ENCODE measurements around the gene SLC4A11. TPM values are rescaled to one million over a fixed set of nuclear protein-coding genes. Genes with fewer than 3 reads are reported as not detected.

The SLC4A11 gene
- total RNA-seq, 4 donors from 2014 or later, result 0.20 to 1.4 (median 0.69) TPM

DNA sequence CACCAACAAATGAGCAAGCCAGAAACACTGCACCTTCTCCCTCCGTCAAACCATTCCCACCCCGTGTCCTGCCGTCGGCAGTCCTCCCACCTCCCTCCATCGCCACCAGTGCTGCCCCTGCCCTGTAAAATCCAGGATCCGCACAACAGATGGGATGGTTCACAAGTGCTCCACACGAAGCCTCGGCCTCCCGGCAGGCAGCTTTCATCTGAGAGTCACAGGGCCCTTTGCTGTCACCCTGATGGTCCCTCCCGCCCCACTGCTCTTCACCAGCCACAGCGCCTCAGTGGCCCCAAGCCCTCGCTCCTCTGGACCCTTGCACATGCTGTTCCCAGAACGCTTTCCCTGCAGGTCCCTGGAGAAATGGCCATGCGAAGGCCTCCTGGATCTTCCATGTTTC lies 12.1 kb downstream of the SLC4A11 start:
- Histone ChIP-seq H3K27ac (no peak overlapping the region), H3K9me3 (no peaks in the 10 kb centered on the region), H3K4me1 (peaks cover 0 to 6% (median 0%) of the 10 kb centered on the region in 4 donors), H3K4me3 (no peak overlapping the region), H3K27me3 (no peaks in the 10 kb centered on the region), H3K36me3 (no peaks in the 10 kb centered on the region)
- DNase-seq, result no peak
- in situ Hi-C loops (cut with MboI; ENCODE audit: low pct_ligation_motif_present in 1 of 4, low pct_unique_long_range_greater_than_20kb in 1 of 4, low sequenced_read_pairs in 3 of 4) (no loop called here), intact Hi-C loops (cut with DNase I; ENCODE audit: low total_unique reads) (no loop called here)
- WGBS, 2 donors (ENCODE audit: low coverage in 1 of 2), result 96% methylated on average over 14 of the region's 14 CpGs; no CpG with 5 or more reads in 1 of the 2 donors
- no peak for TF ChIP-seq POLR2A (IDR thresholded peaks at IDR 0.05)
- TF ChIP-seq, protein P1, sequence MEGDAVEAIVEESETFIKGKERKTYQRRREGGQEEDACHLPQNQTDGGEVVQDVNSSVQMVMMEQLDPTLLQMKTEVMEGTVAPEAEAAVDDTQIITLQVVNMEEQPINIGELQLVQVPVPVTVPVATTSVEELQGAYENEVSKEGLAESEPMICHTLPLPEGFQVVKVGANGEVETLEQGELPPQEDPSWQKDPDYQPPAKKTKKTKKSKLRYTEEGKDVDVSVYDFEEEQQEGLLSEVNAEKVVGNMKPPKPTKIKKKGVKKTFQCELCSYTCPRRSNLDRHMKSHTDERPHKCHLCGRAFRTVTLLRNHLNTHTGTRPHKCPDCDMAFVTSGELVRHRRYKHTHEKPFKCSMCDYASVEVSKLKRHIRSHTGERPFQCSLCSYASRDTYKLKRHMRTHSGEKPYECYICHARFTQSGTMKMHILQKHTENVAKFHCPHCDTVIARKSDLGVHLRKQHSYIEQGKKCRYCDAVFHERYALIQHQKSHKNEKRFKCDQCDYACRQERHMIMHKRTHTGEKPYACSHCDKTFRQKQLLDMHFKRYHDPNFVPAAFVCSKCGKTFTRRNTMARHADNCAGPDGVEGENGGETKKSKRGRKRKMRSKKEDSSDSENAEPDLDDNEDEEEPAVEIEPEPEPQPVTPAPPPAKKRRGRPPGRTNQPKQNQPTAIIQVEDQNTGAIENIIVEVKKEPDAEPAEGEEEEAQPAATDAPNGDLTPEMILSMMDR (IDR thresholded peaks at IDR 0.05), result no peak
- TF ChIP-seq POLR2AphosphoS5 (IDR thresholded peaks at IDR 0.05), result no peak
- TF ChIP-seq EP300 (IDR thresholded peaks at IDR 0.05; ENCODE audit: low read depth), result no peak

DNA sequence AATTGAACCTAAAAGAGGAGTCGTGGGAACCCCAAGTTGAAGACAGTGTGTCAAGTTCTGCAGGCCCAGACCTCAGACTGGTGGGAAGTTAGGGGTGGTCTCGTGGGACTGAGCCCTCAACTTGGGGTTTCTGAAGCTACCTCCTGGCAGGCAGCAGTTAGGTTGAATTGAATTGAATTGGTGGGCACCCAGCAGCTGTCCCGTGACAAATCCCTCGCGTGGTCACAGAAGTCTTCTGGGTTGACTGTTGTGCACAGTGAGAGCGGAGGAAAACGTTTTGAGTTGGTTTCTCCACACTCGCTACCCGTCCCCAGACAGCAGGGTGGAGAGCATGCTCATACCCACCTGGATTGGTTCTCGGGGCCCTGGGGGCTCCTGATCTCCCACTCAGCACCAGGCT lies 12.9 kb downstream of the SLC4A11 start:
- H3K36me3 ChIP-seq, result no peaks in the 10 kb centered on the region
- H3K27me3 ChIP-seq, result no peaks in the 10 kb centered on the region
- no peak overlapping the region for H3K27ac ChIP-seq
- intact Hi-C loops (cut with DNase I; ENCODE audit: low total_unique reads) (no loop called here), in situ Hi-C loops (cut with MboI; ENCODE audit: low pct_ligation_motif_present in 1 of 4, low pct_unique_long_range_greater_than_20kb in 1 of 4, low sequenced_read_pairs in 3 of 4) (no loop called here)
- TF ChIP-seq POLR2A (IDR thresholded peaks at IDR 0.05) (no peak), POLR2AphosphoS5 (IDR thresholded peaks at IDR 0.05) (no peak), EP300 (IDR thresholded peaks at IDR 0.05; ENCODE audit: low read depth) (no peak)
- TF ChIP-seq, protein P1 (IDR thresholded peaks at IDR 0.05), result no peak
- DNase-seq, result no peak
- WGBS, 2 donors (ENCODE audit: low coverage in 1 of 2), result 90% methylated on average over 10 of the region's 10 CpGs; no CpG with 5 or more reads in 1 of the 2 donors
- no peaks in the 10 kb centered on the region for H3K9me3 ChIP-seq
- no peak overlapping the region for H3K4me3 ChIP-seq
- peaks cover 0 to 6% (median 0%) of the 10 kb centered on the region in 4 donors for H3K4me1 ChIP-seq

DNA sequence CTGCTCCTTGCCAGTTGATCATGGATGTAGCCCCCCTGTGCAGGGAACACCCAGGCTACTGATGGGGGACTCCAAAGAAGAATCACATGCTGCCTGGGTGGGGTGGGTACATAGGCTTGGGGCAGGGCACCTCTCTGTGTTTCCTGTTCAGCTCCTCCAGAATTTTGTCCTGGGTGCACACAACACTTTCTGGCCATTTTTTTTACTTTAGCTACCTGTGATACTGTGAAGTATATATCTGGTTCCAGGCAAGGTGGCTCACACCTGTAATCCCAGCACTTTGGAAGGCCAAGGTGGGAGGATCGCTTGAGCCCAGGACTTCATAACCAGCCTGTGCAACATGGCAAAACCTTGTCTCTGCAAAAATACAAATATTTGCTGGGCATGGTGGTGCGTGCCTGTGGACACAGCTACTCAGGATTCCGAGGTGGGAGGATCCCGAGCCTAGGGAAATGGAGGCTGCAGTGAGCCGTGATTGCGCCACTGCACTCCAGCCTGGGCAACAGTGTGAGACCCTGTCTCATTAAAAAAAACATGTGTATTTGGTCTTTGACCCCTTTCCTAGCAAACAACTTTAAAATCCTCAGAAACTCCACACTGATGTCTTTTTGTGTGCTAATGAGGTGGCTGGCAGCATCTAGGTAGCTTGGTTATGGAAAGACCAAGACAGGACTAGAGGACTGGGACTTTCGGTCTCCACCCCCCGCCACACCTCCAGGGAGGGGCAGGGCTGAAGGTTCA lies 14.1 kb downstream of the SLC4A11 start:
- no peaks in the 10 kb centered on the region for H3K36me3 ChIP-seq
- in situ Hi-C loops (cut with MboI; ENCODE audit: low pct_ligation_motif_present in 1 of 4, low pct_unique_long_range_greater_than_20kb in 1 of 4, low sequenced_read_pairs in 3 of 4) (no loop called here), intact Hi-C loops (cut with DNase I; ENCODE audit: low total_unique reads) (no loop called here)
- TF ChIP-seq EP300 (IDR thresholded peaks at IDR 0.05; ENCODE audit: low read depth), result no peak
- TF ChIP-seq, protein P1 (IDR thresholded peaks at IDR 0.05), result no peak
- no peak for TF ChIP-seq POLR2A (IDR thresholded peaks at IDR 0.05)
- TF ChIP-seq POLR2AphosphoS5 (IDR thresholded peaks at IDR 0.05), result no peak
- no peaks in the 10 kb centered on the region for H3K27me3 ChIP-seq
- H3K9me3 ChIP-seq, result no peaks in the 10 kb centered on the region
- H3K4me1 ChIP-seq, result peaks cover 0 to 6% (median 0%) of the 10 kb centered on the region in 4 donors
- 91% methylated on average over 8 of the region's 8 CpGs; no CpG with 5 or more reads in 1 of the 2 donors for WGBS, 2 donors (ENCODE audit: low coverage in 1 of 2)
- H3K27ac ChIP-seq, result no peak overlapping the region
- peak; percentile 68 for DNase-seq
- no peak overlapping the region for H3K4me3 ChIP-seq

DNA sequence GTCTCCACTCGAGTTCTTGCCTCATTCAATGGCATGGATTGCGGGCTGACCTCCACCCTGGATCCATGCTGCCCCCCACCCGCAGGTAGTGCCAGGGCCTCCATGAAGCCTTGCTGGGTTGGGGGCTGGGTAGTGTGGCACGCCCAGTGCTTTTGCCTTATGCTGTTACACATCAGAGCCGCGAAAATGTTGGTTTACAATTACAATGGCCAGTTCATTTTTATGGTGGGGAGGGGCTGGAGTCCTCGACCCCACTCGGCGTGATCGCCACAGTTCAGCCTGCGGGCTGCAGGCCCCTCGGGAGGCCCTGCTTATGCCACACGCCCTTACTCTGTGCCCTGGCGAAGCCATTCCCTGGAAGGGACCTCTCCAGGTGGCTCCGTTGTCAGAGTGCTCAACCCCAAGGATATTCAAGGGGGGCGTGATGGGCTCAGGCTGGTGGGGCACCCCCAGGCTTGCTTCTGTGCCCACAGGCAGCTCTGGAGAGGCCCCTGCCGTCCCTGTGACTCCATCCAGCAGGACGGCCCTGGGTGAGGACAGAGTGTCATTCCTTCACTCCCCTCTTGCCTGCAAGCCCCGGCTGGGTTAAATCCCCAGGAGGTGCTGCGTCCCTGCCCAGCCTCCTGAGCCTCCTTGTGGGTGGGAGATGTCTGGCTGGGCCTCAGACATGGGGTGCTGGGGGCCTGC lies 14.9 kb downstream of the SLC4A11 start:
- DNase-seq, result no peak
- WGBS, 2 donors (ENCODE audit: low coverage in 1 of 2), result 60 to 77% methylated on average over 2 to 19 of the region's 20 CpGs
- TF ChIP-seq, protein P1 (IDR thresholded peaks at IDR 0.05), result no peak
- TF ChIP-seq EP300 (IDR thresholded peaks at IDR 0.05; ENCODE audit: low read depth) (no peak), POLR2AphosphoS5 (IDR thresholded peaks at IDR 0.05) (no peak), POLR2A (IDR thresholded peaks at IDR 0.05) (no peak)

More for the DNA sequence above, 14.9 kb downstream of the SLC4A11 start:
- intact Hi-C loops (cut with DNase I; ENCODE audit: low total_unique reads) (no loop called here), in situ Hi-C loops (cut with MboI; ENCODE audit: low pct_ligation_motif_present in 1 of 4, low pct_unique_long_range_greater_than_20kb in 1 of 4, low sequenced_read_pairs in 3 of 4) (no loop called here)
- Histone ChIP-seq H3K27me3 (no peaks in the 10 kb centered on the region), H3K36me3 (no peaks in the 10 kb centered on the region), H3K4me1 (peaks cover 0 to 6% (median 0%) of the 10 kb centered on the region in 4 donors), H3K4me3 (no peak overlapping the region), H3K27ac (no peak overlapping the region), H3K9me3 (no peaks in the 10 kb centered on the region)
